ENCODE measurements around the gene TLX2.
A peak's percentile ranks its signal among the peaks of the same experiment; 100 is the strongest.

The TLX2 gene

GRCh38 chr2:74525717-74526648 lies 11.7 kb downstream of the TLX2 start, which contains the start of gene DQX1:
DQX1 (minus strand) TSS chr2:74526231; CDS start chr2:74525729, 502 bp downstream.
- Histone ChIP-seq H3K4me2 (ENCODE audit: insufficient read depth, low read length) (peak within 1 kb of the TSS; percentile 87; the same call in 1 of the 2 replicates), H2AFZ (ENCODE audit: low read depth, low read length) (no peak within 1 kb of the TSS)
- TF ChIP-seq CTCF (IDR thresholded peaks at IDR 0.05; ENCODE audit: borderline replicate concordance, extremely low read depth, low read length, poor library complexity, severe bottlenecking) = no peak
- no peak for TF ChIP-seq EZH2 (IDR thresholded peaks at IDR 0.05; ENCODE audit: borderline replicate concordance, low read depth, low read length, severe bottlenecking)

GRCh38 chr2:74526649-74527230 lies 12.5 kb downstream of the TLX2 start:
- Histone ChIP-seq H3K27me3 (ENCODE audit: insufficient read depth, low read length, poor library complexity) (no peaks in the 10 kb centered on the region), H3K4me1 (ENCODE audit: insufficient read depth, low read length) (peaks cover 34% of the 10 kb centered on the region), H3K4me2 (ENCODE audit: insufficient read depth, low read length) (peak overlapping the region; percentile 87; the same call in 1 of the 2 replicates), H3K36me3 (ENCODE audit: insufficient read depth, low read length) (peaks cover 49% of the 10 kb centered on the region), H3K9ac (ENCODE audit: low read depth, low read length) (no peak overlapping the region), H2AFZ (ENCODE audit: low read depth, low read length) (no peak overlapping the region), H3K9me3 (ENCODE audit: insufficient read depth, low read length, severe bottlenecking) (no peaks in the 10 kb centered on the region), H3K79me2 (ENCODE audit: insufficient read depth, low read length) (peaks cover 38% of the 10 kb centered on the region), H4K20me1 (ENCODE audit: insufficient read depth, low read length) (peaks cover 15% of the 10 kb centered on the region; the same call in 1 of the 2 replicates), H3K4me3 (ENCODE audit: low read depth in 1 of 2, low read length in 2 of 2) (no peak overlapping the region), H3K27ac (ENCODE audit: low read length) (no peak overlapping the region)
- ATAC-seq (ENCODE audit: insufficient read depth, low read depth) = no peak
- TF ChIP-seq CTCF (IDR thresholded peaks at IDR 0.05; ENCODE audit: borderline replicate concordance, extremely low read depth, low read length, poor library complexity, severe bottlenecking) = no peak
- TF ChIP-seq EZH2 (IDR thresholded peaks at IDR 0.05; ENCODE audit: borderline replicate concordance, low read depth, low read length, severe bottlenecking) = no peak
- DNase-seq = no peak

More at GRCh38 chr2:74525717-74526648, 11.7 kb downstream of the TLX2 start, which contains the start of gene DQX1:
- Histone ChIP-seq H3K4me1 (ENCODE audit: insufficient read depth, low read length) (peaks cover 27% of the 10 kb centered on the region), H3K9ac (ENCODE audit: low read depth, low read length) (no peak within 1 kb of the TSS), H4K20me1 (ENCODE audit: insufficient read depth, low read length) (peaks cover 15% of the 10 kb centered on the region; the same call in 1 of the 2 replicates), H3K36me3 (ENCODE audit: insufficient read depth, low read length) (peaks cover 41% of the 10 kb centered on the region), H3K27ac (ENCODE audit: low read length) (no peak within 1 kb of the TSS), H3K27me3 (ENCODE audit: insufficient read depth, low read length, poor library complexity) (no peaks in the 10 kb centered on the region), H3K9me3 (ENCODE audit: insufficient read depth, low read length, severe bottlenecking) (no peaks in the 10 kb centered on the region), H3K4me3 (ENCODE audit: low read depth in 1 of 2, low read length in 2 of 2) (no peak within 1 kb of the TSS), H3K79me2 (ENCODE audit: insufficient read depth, low read length) (peaks cover 35% of the 10 kb centered on the region)
- DNase-seq (peak; percentile 31), ATAC-seq (ENCODE audit: insufficient read depth, low read depth) (no peak)

- H3K4me3 ChIP-seq (ENCODE audit: low read depth in 1 of 2, low read length in 2 of 2) = peak overlapping the region in 1 of 2 experiments; percentile 67; a peak in 2 of 4 replicates
- TF ChIP-seq CTCF (IDR thresholded peaks at IDR 0.05; ENCODE audit: borderline replicate concordance, extremely low read depth, low read length, poor library complexity, severe bottlenecking) = no peak
- H3K9me3 ChIP-seq (ENCODE audit: insufficient read depth, low read length, severe bottlenecking) = no peaks in the 10 kb centered on the region
- peaks cover 38% of the 10 kb centered on the region for H3K4me1 ChIP-seq (ENCODE audit: insufficient read depth, low read length)
- no peak for DNase-seq
- no peak for ATAC-seq (ENCODE audit: insufficient read depth, low read depth)
- no peak overlapping the region for H3K27ac ChIP-seq (ENCODE audit: low read length)
- no peaks in the 10 kb centered on the region for H3K27me3 ChIP-seq (ENCODE audit: insufficient read depth, low read length, poor library complexity)
- peaks cover 15% of the 10 kb centered on the region; the same call in 1 of the 2 replicates for H4K20me1 ChIP-seq (ENCODE audit: insufficient read depth, low read length)
- no peak overlapping the region for H2AFZ ChIP-seq (ENCODE audit: low read depth, low read length)
- no peak overlapping the region for H3K9ac ChIP-seq (ENCODE audit: low read depth, low read length)
- peaks cover 38% of the 10 kb centered on the region for H3K79me2 ChIP-seq (ENCODE audit: insufficient read depth, low read length)
- H3K36me3 ChIP-seq (ENCODE audit: insufficient read depth, low read length) = peaks cover 58% of the 10 kb centered on the region
- H3K4me2 ChIP-seq (ENCODE audit: insufficient read depth, low read length) = peak overlapping the region; percentile 87
Measured at GRCh38 chr2:74527741-74528140, 13.5 kb downstream of the TLX2 start.
